DMS 273 (cell line): ENCODE measurements around the gene BAIAP3.

ENCODE experiments used
- DNase-seq: peaks from one replicate; lab custom pipeline; 2025; ENCODE audit not compliant: unreplicated experiment; lab: John Stamatoyannopoulos, UW

BAIAP3 gene

DNA sequence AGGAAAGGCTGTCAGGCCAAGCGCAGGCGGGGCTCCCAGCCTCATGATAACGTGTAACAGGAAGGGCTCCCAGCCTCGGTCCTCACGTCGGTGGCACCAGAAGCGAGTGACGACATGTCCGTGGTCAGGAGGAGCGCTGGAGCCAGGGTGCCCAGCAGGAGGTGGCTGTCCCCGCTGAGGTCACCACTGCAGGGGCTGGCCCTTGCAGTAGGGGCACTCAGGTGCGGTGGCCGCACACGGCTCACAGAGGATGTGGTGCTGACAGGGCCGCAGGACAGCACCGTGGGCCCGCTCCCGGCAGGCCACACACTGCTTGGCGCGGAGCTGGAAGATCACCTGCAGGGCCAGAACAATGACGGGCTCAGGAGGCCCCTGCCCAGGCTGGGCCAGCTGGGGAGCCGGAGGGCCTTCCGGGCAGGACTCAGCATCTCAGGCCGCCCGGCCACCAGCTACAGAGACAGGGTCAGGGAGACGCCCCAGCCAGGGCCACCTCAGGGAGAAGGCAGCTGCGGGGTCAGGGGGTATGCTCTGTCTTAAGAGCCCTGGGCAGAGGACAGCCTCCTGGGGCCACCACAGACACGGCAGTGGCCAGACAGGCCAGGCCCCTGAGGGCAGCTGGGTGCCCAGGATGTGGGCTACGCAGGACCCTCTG, 32.7 kb downstream of the BAIAP3 start:
- no peak for DNase-seq

DNA sequence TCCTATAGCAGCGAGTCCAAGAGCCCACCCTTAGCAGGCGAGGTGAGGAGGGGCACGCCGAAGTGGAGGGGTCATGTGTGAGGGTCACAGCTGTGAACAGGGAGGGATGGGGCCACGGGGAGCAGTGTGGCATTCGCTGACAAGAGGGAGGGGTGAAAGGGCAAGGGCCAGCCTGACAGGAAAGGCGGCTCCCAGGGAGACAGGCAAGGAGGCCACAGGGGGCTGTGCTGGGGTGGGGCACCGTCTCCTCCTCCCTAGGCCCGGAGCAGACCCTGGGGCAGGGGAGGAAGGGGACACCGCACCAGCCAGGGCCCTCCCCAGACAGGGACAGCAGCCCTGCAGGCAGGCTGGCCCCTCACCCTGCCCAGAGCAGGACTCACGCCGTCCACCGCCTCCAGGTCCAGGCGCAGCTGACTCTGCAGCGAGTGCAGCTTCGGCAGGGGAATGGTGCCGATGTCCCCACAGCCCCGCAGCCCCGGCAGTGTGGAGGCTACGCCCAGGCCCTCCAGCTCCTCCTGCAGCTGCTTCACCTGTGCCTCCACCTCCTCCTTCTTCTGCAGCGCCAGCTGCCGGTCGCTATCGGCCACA, 33.4 kb downstream of the BAIAP3 start:
- no peak for DNase-seq

DNA sequence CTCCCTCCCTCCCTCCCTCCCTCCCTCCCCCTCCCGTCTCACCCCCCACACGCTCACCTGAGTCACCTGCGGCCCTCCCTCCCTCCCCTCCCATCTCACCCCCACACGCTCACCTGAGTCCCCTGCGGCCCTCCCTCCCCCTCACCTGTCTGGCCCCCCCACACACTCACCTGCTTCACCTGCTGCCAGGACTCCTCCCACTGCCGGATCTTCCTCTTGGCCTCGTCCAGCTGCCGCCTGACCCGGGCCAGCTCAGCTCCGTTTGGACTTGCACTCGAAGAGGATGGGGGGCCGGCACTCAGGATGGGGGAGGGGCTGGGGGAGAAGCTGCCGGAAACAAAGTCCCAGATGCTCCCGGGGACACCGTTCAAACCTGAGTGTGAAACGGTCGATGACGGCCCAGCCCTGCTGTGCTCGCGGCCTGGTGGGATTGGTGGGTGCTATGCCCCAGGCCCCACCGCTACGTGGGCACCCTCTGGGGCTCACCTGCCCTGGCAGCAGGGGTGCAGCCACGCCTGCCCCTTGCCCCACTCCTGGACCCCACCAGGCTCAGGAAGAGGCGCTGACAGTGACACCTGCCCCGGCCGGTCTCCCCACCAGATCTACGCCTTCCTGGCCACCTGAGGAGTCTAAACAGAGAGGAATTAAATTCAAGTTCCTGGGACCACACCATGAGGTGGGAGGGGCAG, 34.2 kb downstream of the BAIAP3 start:
- no peak for DNase-seq

- no peak for DNase-seq
Measured at GRCh38 chr16:1371054-1371978, 37.9 kb downstream of the BAIAP3 start.

DNA sequence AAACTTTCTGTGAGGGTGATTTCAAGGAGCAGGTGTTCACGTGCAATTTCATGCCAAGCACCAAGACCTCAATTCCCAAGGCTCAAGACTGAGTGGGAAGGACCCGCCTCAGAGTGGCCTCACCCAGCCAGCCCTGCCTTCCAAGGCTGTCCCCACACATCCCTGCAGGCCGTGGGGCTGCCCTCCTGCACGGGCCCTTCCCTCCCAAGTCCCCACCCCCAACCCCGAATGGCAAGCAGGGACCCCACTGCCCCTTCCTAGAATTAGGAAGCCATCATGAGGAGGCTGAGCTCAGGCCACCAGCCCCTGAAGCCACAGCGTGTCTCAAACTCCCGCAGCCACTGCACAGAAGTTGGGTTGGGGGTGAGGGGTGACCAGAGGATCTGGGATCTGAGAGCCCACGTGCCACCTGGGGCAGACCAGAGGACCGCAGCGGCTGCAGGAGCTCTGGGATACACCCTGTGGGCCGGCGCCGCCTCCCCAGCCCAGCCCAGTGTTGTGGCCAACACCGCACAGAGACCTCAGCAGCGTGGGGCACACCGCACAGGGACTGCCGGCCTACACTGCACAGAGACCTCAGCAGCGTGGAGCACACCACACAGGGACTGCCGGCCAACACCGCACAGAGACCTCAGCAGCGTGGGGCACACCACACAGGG, 39.0 kb downstream of the BAIAP3 start:
- DNase-seq = no peak

GRCh38 chr16:1374418-1375297, 41.2 kb downstream of the BAIAP3 start:
- no peak for DNase-seq

GRCh38 chr16:1375298-1375640, 41.8 kb downstream of the BAIAP3 start:
- no peak for DNase-seq

DNA sequence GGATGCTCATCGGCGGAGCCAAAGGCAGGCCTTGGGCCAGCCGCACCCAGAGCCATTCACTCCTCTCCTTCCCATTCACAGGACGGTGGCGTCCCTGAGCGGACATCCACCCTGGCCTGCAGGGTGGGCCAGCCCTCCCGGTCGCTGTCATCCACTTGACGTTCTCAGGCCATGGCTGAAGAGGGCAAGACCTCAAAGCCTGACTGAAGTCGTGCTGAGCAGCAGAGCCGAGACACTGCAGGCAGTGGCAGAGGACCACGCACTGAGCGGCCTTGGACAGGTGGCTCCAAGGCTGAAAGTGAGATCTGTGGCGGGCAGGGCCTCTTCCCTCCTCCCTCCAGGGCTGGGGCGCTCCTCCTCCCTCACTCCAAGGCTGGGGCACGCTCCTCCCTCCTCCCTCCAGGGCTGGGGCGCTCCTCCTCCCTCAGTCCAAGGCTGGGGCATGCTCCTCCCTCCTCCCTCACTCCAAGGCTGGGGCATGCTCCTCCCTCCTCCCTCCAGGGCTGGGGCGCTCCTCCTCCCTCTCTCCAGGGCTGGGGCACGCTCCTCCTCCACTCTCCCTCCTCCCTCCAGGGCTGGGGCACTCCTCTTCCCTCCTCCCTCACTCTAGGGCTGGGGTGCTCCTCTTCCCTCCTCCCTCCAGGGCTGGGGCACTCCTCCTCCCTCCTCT, 42.4 kb downstream of the BAIAP3 start:
- DNase-seq = no peak

GRCh38 chr16:1377406-1378010, 44.1 kb downstream of the BAIAP3 start:
- no peak for DNase-seq

DNA sequence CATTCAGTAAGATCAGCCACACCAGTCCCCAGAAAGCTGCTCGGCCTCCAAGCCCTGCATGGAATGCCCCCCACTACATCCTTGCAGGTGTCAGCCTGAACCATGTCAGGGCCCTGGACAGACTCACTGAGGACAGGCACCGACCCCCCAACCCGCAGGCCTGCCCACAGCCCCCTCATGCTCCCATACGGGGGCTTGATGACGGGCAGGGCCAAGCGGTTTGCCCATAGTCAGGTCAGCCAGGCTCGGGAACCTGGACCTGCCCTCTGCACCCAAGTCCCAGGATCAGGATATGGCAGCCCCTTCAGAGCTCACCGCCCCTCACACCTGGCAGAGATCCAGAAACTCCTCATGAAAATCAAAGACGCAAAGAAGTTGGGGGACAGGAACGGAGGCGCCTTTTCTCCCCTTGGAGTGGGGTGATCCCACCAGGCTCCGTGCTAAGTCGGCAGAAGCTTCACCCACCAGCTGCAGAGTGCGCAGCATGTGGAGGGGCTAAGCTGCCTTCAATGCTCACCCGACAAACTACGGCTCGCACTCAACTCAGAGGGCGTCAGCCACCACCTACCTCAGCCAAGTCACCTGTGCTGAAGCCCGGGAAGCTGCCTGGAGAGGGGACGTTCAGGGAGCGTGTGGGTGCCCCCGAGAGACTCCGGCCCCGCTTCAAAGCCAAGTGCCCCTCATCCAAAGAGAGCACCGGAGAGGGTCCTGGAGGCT, 44.8 kb downstream of the BAIAP3 start:
- DNase-seq = no peak

DNA sequence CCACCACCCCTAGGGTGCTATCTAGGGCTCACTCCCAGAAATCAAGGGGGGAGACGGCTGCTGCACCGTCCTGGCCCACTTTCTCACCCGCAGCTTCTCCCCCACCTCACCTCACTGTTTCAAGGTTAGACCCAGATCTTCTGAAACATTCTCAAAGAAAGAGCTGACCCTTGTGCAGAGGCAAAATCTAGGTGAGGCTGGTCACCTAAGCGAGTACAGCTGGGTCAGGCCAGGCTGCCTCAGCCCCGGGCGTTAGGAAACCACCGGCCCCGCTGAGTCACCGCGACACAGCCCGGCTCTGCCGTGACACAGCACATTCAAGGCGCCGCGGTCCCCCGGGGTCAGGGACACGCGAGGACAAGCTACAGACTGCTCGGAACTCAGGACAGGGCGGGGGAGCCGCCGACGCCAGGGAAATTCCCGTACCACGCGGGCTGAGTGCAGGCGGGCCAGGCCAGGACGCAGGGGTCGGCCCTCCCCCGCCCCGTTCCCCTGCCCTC, 45.4 kb downstream of the BAIAP3 start:
- DNase-seq = peak; percentile 74

DNA sequence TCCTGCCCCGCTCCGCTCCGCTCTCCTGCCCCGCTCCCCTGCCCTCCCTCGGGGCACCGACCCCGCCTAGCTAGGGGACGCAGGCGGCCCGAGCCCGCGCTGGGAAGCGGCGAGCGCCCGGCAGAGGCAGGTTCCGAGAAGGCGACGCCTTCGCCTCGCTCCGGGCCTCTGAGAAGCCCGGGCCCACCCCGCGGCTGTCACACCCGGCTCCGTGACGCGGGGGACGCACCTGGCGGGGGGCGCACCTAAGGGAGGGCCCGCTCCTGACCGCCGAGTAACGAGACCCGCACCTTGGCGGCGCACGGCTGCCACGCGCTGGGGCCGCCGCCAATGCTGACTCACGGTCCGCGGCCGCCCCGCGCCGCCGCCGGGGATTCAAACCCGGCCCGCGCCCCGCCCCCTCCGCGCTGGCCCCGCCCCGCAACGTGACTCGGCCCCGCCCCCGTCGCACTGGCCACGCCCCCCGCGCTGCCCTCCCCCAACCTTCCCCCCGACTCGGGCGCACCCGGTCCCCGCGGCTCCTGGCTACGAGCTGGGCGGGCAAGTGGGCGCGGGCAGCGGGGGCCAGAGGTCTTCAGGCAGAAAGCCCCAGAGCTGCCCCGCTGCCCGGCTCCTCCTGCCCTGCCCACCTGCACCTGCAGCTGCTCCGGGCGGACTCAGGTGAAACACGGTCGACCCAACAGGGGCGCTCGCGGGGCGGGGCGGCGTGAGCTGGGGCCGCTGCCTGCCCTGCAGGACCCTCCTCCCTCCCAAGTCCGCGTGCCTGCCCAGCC, 46.0 kb downstream of the BAIAP3 start:
- peak; percentile 85 for DNase-seq

DNA sequence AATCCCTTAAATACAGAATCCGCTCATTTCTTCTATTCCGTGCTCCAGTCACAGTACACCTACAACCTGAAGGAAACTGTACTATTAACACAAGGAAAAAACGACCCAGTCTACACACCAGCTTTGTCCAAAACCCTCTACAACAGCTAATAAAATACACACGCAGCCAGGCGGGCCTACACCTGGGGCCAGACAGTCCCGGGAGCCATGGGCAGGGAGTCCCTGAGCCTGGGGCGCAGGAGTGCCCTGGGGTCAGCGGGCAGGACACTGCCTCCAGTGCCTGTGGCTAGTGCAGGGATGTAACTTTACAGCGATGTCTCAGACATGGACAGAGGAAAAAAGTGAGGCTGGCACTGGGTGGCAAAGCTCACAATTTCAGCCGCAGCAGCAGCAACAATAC, 46.8 kb downstream of the BAIAP3 start:
- DNase-seq = no peak

DNA sequence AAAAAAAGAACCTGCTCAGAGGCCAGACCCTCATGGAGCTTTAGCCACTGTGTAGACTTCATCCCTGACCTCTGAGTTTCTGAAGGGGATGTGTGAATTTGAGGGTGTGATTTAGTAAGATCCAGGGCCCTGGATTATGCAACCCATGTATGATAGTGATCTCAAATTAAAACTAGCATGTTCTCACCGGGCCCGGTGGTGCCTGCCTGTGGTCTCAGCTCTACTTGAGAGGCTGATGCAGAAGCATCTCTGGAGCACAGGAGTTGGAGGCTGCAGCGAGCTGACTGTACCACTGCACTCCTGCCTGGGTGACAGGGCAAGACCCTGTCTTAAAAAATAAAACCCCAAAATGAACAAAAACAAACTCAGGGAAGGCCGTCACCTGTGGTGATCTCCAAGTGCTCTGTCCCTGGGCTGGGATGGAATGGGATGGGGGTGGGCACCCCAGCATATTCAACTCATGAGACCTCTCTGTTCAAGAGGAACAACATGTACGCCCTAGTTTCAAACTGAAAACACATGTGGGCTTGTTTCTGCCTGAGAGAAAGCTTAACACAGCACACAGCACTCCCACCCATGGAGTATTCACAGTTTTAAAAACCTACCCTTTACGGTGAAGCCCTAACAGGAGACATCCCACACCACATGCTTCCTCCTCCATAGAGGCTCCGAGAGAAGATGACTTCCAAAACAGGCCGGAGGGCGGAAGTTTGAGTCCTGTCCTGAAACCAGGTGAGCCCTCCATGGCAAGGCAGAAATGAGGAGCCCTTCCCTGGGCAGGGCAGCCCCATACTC, 48.4 kb downstream of the BAIAP3 start:
- DNase-seq = no peak

- DNase-seq = no peak
Measured at GRCh38 chr16:1383556-1383955, 50.1 kb downstream of the BAIAP3 start.

DNA sequence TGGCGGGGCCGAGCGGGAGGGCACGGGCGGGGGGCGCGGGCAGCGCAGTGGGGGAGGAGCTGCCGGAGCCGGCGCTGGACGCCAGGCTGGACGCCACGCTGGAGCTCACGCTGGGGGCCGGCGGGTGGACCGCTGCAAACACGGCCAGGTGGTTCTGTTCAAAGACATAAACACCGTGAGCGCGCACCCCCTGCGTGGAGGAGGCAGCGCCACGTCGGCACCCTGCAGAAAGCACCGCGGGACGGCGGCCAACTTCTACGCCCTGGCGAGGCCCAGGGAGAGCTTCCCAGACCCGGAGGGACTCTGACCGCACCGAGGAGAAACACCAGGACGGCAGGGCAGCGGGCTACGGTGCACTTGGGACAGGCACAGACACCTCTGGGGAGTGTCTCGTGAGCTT, 51.8 kb downstream of the BAIAP3 start:
- DNase-seq = no peak

DNA sequence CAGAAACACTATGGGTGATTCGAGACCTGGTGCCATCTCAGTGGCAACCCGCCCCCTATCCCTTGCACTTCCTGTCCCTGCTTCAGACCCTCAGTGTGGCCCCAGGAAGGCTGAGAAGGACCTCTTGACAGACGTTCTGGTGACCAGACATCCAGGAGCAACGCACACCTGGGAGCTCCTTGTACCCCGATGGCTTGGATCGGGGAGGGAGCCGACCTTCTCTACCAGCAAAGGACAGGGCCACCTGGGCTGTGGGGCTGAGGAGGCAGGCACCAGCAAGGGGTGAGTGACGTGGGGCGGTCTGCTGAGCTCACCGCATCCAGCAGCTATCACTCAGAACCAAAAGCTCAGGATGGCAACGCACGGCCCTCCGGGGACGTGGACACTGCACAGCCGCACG, 53.9 kb downstream of the BAIAP3 start:
- no peak for DNase-seq
